Testis (tissue), 3 donors: ENCODE results near the gene SFRP2. TPM values are rescaled to one million over a fixed set of nuclear protein-coding genes. Genes with fewer than 3 reads are reported as not detected.

Source experiments
- DNase-seq: peaks from one replicate; pipeline ENCODE4 v3.0.0-alpha.2; 2019
- H3K27ac ChIP-seq, 2 donors: fragments of 200-600 bp; sonication (generic); one replicate each; pipeline ENCODE4 v1.5.1; 2019
- H3K27me3 ChIP-seq: fragments of 200-600 bp; sonication (generic); one replicate; pipeline ENCODE4 v1.5.1; 2019
- H3K36me3 ChIP-seq: fragments of 200-600 bp; sonication (generic); one replicate; pipeline ENCODE4 v1.5.1; 2017; ENCODE audit warnings: low read depth; ENCODE audit errors: missing control alignments
- H3K4me1 ChIP-seq: fragments of 200-600 bp; sonication (generic); one replicate; pipeline ENCODE4 v1.5.1; 2019
- H3K4me3 ChIP-seq, 2 donors: fragments of 200-600 bp; sonication (generic); one replicate each; pipeline ENCODE4 v1.5.1; 2017 to 2019
- H3K9me3 ChIP-seq: fragments of 200-600 bp; sonication (generic); one replicate; pipeline ENCODE4 v1.5.1; 2017
- POLR2A ChIP-seq: fragments of 450-650 bp; IDR thresholded peaks from one replicate; pipeline ENCODE4 v1.6.1; 2017; ENCODE audit warnings: antibody characterized with exemption, mild to moderate bottlenecking, moderate library complexity
- WGBS, 2 donors: methylation state at CpG; one replicate each; pipeline ENCODE4 v1.1.5; 2018; 5-methylcytosine and 5-hydroxymethylcytosine counted together
- intact Hi-C: fragments of 100-400 bp; cut with DNase I; formaldehyde crosslinking; loops from one replicate; pipeline ENCODE4 v1.15.1; 2023; ENCODE audit warnings: low total_unique reads
- polyA plus RNA-seq: library from polyadenylated mRNA; stranded (reverse); fragments of 350-450 nt; fragmentation: Illumina TruSeq; extraction: RNeasy Lipid Tissue Mini Kit (QIAGEN cat#74804); gene quantifications from one replicate; pipeline ENCODE4 v1.2.3, GENCODE V29; 2014; ENCODE audit warnings: low read depth, low replicate concordance; ENCODE audit not compliant: insufficient read depth
- total RNA-seq, 2 donors: library from RNA; depleted of rRNA; stranded (reverse); fragments of >200 nt; gene quantifications; one replicate each; pipeline ENCODE4 v1.2.3, GENCODE V29; 2016
- TF ChIP-seq, protein P1 (sequence below), 3 experiments: fragments of 450-650 bp in 2 of 3; fragments of 200-600 bp in 1 of 3; sonication (generic) in 1 of 3; IDR thresholded peaks; one replicate each; pipeline ENCODE4 v1.5.1; 2016 to 2019; ENCODE audit warnings: antibody characterized with exemption in 3 of 3, mild to moderate bottlenecking in 2 of 3, moderate library complexity in 1 of 3

The SFRP2 gene
- total and polyA plus RNA-seq, 3 donors from 2014 or later, result 0.39 to 65.6 (median 1.2) TPM

DNA sequence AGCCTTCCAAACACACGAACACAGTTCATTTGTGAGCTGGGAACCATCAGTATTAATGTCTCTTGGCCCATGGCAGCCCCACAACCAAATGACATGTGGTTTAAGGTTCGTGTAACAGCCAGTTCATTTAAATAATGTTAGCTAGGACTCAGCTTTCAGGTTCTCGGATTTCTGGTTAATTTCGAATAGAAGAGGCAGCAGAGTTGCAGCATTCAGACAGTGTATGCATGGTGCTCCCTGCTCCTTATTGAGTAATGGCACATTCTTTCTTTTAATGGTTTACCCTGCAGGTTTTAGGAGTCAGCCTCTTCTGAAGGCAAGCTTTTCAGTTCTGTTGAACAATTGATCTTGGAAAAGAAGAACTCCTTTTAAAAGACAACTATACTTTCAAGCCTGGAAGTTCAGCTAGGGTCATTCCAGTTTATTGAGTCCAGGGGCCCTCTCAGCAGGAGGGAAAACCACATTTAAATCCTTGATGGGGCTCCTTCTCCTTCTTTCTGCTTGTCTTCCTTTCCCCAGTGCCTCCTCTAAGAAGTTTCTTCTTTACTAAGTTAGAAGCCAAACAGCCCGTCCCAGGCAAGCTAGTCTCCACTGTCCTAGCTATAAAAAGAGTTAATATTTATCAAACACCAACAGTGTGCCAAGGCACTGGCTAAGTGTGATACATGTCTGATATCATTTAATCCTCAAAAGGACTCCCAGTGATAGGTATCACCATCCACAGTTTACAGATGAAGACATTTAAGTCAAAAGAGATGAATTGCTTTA, 24.1 kb downstream of the SFRP2 start:
- H3K4me3 ChIP-seq, result no peak overlapping the region
- no peaks in the 10 kb centered on the region for H3K4me1 ChIP-seq
- WGBS, 2 donors, result 52 to 59% methylated on average over 5 of the region's 5 CpGs
- intact Hi-C loops, result no loop called here
- no peaks in the 10 kb centered on the region for H3K27me3 ChIP-seq
- TF ChIP-seq POLR2A, result no peak
- TF ChIP-seq, protein P1, sequence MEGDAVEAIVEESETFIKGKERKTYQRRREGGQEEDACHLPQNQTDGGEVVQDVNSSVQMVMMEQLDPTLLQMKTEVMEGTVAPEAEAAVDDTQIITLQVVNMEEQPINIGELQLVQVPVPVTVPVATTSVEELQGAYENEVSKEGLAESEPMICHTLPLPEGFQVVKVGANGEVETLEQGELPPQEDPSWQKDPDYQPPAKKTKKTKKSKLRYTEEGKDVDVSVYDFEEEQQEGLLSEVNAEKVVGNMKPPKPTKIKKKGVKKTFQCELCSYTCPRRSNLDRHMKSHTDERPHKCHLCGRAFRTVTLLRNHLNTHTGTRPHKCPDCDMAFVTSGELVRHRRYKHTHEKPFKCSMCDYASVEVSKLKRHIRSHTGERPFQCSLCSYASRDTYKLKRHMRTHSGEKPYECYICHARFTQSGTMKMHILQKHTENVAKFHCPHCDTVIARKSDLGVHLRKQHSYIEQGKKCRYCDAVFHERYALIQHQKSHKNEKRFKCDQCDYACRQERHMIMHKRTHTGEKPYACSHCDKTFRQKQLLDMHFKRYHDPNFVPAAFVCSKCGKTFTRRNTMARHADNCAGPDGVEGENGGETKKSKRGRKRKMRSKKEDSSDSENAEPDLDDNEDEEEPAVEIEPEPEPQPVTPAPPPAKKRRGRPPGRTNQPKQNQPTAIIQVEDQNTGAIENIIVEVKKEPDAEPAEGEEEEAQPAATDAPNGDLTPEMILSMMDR (IDR thresholded peaks at IDR 0.05), result no peak
- no peak overlapping the region for H3K27ac ChIP-seq
- DNase-seq, result no peak
- no peaks in the 10 kb centered on the region for H3K9me3 ChIP-seq
- no peaks in the 10 kb centered on the region for H3K36me3 ChIP-seq

DNA sequence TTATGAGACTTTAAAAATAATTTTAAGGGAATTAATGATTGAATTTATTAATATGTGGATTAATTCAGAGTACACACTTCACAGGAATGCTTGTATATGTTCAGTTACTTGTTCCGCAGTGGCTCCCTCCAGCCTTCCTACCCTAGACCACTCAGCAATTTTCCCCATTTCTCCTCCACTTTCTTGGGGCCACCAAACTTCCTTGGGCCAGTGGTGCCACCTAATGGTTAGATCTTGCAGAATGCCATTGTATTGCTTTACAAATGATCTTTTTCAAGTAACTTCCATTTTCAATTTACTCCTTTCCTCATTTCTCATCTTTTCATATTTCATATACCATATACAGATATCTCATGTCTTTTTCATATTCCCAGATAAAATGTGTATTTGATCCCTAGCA, 25.5 kb downstream of the SFRP2 start:
- 83 to 100% methylated on average over 1 of the region's 1 CpG for WGBS, 2 donors
- intact Hi-C loops, result no loop called here
- TF ChIP-seq POLR2A, result no peak
- TF ChIP-seq, protein P1 (IDR thresholded peaks at IDR 0.05), result no peak
- no peak overlapping the region for H3K4me3 ChIP-seq
- H3K27ac ChIP-seq, result no peak overlapping the region
- no peaks in the 10 kb centered on the region for H3K4me1 ChIP-seq
- no peaks in the 10 kb centered on the region for H3K9me3 ChIP-seq
- no peak for DNase-seq
- no peaks in the 10 kb centered on the region for H3K36me3 ChIP-seq
- H3K27me3 ChIP-seq, result no peaks in the 10 kb centered on the region

DNA sequence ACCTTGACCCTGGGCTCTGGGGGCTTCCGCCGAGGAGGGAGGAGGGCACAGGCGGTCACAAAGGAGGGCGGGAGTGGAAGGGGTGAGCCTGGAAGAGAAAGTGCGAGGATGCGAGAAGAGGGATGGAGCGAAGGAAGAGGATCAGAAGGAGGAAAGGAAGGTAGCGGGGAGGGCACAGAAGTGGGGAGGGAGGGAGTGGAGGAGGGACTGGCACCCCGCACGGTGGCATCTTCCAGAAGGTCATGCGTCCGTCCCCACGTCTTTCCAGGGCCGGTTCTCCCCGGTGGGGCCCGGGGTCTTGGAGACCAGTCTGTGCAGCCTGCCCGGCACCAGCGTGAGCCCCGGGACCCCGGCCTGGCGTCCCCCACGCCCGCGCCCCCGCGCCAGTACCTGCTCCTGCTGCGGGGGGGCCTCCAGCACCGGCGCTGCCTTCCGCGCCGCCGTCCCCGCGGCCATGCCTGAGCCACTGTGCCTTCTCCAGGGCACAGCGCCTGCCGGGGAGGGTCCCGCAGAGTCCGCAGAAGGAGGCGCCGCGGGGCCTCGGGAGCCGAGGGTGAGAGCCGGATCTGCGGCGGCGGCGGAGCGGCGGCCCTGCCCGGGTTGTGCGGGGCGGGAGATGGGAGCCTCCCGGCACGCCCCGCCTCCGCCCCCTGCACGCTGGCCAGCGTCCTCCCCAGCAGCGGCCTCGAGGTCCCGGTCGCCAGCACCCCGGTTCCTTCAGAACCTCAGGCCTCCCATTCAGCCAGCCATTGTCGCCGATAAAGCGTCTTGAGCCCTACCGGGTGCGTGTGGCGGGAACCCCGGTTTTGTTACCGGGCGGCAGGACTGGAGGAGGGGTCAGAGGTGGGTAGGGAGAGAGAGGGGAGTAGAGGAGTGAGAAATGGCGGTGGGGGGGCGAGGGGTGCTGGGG, 29.2 kb downstream of the SFRP2 start, which contains the start of gene RNF175:
RNF175 (minus strand) TSS at position 618 of the 910 bp plus-strand sequence; CDS start at position 456, 162 bp downstream.
- intact Hi-C loops, result no loop called here
- H3K4me3 ChIP-seq, result peak within 1 kb of the TSS; percentile 50 to 61
- H3K4me1 ChIP-seq, result no peaks in the 10 kb centered on the region
- DNase-seq, result no peak
- 6 to 8% methylated on average over 22 to 76 of the region's 76 CpGs for WGBS, 2 donors
- H3K27ac ChIP-seq, result no peak within 1 kb of the TSS
- no peaks in the 10 kb centered on the region for H3K9me3 ChIP-seq
- no peak for TF ChIP-seq POLR2A
- TF ChIP-seq, protein P1 (IDR thresholded peaks at IDR 0.05), result no peak
- no peaks in the 10 kb centered on the region for H3K27me3 ChIP-seq
- H3K36me3 ChIP-seq, result no peaks in the 10 kb centered on the region

DNA sequence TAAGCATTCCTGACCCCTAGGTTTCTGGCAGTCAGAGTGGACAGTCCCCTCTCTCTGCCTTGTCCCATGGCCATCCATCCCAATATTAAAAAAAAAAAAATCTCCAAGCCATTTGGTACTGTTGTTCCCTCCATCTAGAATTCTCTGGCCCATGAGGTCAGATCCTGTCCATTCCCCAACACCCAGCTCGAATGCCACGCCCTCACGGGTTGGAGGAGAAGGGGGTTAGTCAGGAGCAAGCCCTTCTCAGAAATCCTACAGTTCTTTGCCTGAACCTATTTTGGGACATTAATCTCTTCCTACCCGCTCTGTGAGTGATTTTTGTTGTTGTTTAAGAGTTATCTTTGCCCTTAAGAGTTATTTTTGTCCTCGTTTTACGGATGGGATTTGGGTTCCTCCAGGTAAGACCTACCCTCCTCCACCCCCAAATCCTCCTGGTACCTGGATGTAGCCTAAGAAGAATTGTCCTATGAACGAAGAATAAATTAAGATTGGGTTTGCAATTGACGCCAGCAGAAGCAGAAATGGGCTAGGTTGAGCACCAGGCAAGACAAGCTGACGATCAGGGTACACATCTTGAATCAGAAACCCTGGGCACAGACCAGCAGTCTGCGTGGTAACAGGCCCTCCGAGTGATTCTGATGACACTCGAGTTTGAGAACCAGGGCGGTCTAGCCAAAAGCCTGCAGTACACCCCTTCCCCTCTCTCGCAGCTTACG, 30.0 kb downstream of the SFRP2 start:
- DNase-seq, result no peak
- Histone ChIP-seq H3K36me3 (no peaks in the 10 kb centered on the region), H3K4me3 (peak overlapping the region in 1 of 2 donors; percentile 61), H3K4me1 (no peaks in the 10 kb centered on the region), H3K27me3 (no peaks in the 10 kb centered on the region), H3K9me3 (no peaks in the 10 kb centered on the region), H3K27ac (no peak overlapping the region)
- no peak for TF ChIP-seq POLR2A
- TF ChIP-seq, protein P1 (IDR thresholded peaks at IDR 0.05), result no peak
- intact Hi-C loops, result no loop called here
- WGBS, 2 donors, result 41 to 50% methylated on average over 15 of the region's 15 CpGs
